ENCODE data around the gene GDF7.

Gene GDF7

GRCh38 chr2:20627712-20628380 lies 39.1 kb upstream of the GDF7 start:
- no peak for DNase-seq

- DNase-seq = no peak
Observed at GRCh38 chr2:20629181-20629580, 37.8 kb upstream of the GDF7 start.

GRCh38 chr2:20629581-20630171 lies 37.3 kb upstream of the GDF7 start:
- no peak for DNase-seq

GRCh38 chr2:20630967-20631366 lies 36.0 kb upstream of the GDF7 start:
- DNase-seq = no peak

- DNase-seq = no peak
Observed at GRCh38 chr2:20631617-20632307, 35.2 kb upstream of the GDF7 start.

- DNase-seq = no peak
Observed at GRCh38 chr2:20632446-20632990, 34.4 kb upstream of the GDF7 start.

- DNase-seq = no peak
Observed at GRCh38 chr2:20633001-20633400, 33.9 kb upstream of the GDF7 start.

GRCh38 chr2:20633794-20634506 lies 33.0 kb upstream of the GDF7 start:
- DNase-seq = no peak

GRCh38 chr2:20634507-20635112 lies 32.3 kb upstream of the GDF7 start:
- no peak for DNase-seq

GRCh38 chr2:20635113-20635510 lies 31.8 kb upstream of the GDF7 start:
- DNase-seq = no peak

- peak; percentile 84 for DNase-seq
Observed at GRCh38 chr2:20635675-20636584, 31.0 kb upstream of the GDF7 start.

GRCh38 chr2:20637147-20637546 lies 29.8 kb upstream of the GDF7 start:
- no peak for DNase-seq

GRCh38 chr2:20638014-20638413 lies 28.9 kb upstream of the GDF7 start:
- no peak for DNase-seq

- DNase-seq = no peak
Observed at GRCh38 chr2:20638646-20639430, 28.1 kb upstream of the GDF7 start.

- DNase-seq = no peak
Observed at GRCh38 chr2:20640411-20641122, 26.4 kb upstream of the GDF7 start.

GRCh38 chr2:20641123-20641985 lies 25.6 kb upstream of the GDF7 start:
- DNase-seq = no peak

- DNase-seq = no peak
Observed at GRCh38 chr2:20642055-20642971, 24.6 kb upstream of the GDF7 start.

- no peak for DNase-seq
Observed at GRCh38 chr2:20643060-20643459, 23.9 kb upstream of the GDF7 start.

Data from right kidney (tissue), 1 donor.